ENCODE measurements around the gene OR1M1. TPM values are rescaled to one million over a fixed set of nuclear protein-coding genes. Genes with fewer than 3 reads are reported as not detected.
A peak's percentile ranks its signal among the peaks of the same experiment; 100 is the strongest.

OR1M1 gene
- polyA plus RNA-seq, 3 donors = not detected

GRCh38 chr19:9130965-9131364 lies 44.1 kb downstream of the OR1M1 start:
- Histone ChIP-seq H3K4me3 (replicated peaks in 1 of 3; ENCODE audit: low read depth in 2 of 3, low read length in 3 of 3) (no peak overlapping the region), H3K4me2 (replicated peaks; ENCODE audit: extremely low read depth, low read length, poor library complexity, severe bottlenecking) (no peak overlapping the region), H3K9ac (ENCODE audit: insufficient read depth, low read length, poor library complexity, severe bottlenecking) (no peak overlapping the region), H3K9me3 (replicated peaks in 1 of 2; ENCODE audit: control insufficient read depth in 1 of 2, insufficient read depth in 1 of 2, low read length in 2 of 2) (no peaks in the 10 kb centered on the region), H3K79me2 (ENCODE audit: insufficient read depth, low read length) (no peaks in the 10 kb centered on the region), H4K20me1 (ENCODE audit: insufficient read depth, low read length) (no peaks in the 10 kb centered on the region), H2AFZ (ENCODE audit: insufficient read depth, low read depth, low read length, poor library complexity, severe bottlenecking) (peak overlapping the region; percentile 41), H3K27ac (ENCODE audit: low read depth in 1 of 2, low read length in 2 of 2) (no peak overlapping the region), H3K36me3 (replicated peaks in 1 of 2; ENCODE audit: control insufficient read depth in 1 of 2, insufficient read depth in 2 of 2, low read length in 2 of 2) (no peaks in the 10 kb centered on the region), H3K4me1 (ENCODE audit: control insufficient read depth in 1 of 2, insufficient read depth in 2 of 2, low read length in 2 of 2) (peaks cover 5 to 18% of the 10 kb centered on the region in 2 donors), H3K27me3 (ENCODE audit: control insufficient read depth in 2 of 2, insufficient read depth in 2 of 2, low read length in 2 of 2) (no peaks in the 10 kb centered on the region)
- no CpG with 5 or more reads among the region's 1 CpG for WGBS (ENCODE audit: insufficient coverage)
- DNase-seq = peak in 2 of 3 donors; percentile 12 to 16
- peaks cover 21% of the 10 kb centered on the region for H3K4me1 Mint-ChIP-seq
- peak overlapping the region in 1 of 2 donors; percentile 35 for H3K4me3 Mint-ChIP-seq
- H3K27me3 Mint-ChIP-seq (ENCODE audit: low read depth in 3 of 3) = peaks cover 2 to 7% (median 4%) of the 10 kb centered on the region in 3 donors
- peak overlapping the region in 2 of 7 donors; percentile 57 to 65 for H3K27ac Mint-ChIP-seq
- peaks cover 0 to 3% (median 0%) of the 10 kb centered on the region in 7 donors for H3K9me3 Mint-ChIP-seq
- no peaks in the 10 kb centered on the region for H3K36me3 Mint-ChIP-seq
- intact Hi-C loops (cut with micrococcal nuclease) = loop anchor here in 1 of 2 donors (10.0 kb wide), 2 partner anchors 454 to 664 kb away; partner anchors contain the start of gene ZNF121
- TF ChIP-seq CTCF (IDR thresholded peaks at IDR 0.05) = no peak

GRCh38 chr19:9132422-9132821 lies 45.6 kb downstream of the OR1M1 start:
- Histone ChIP-seq H3K36me3 (replicated peaks in 1 of 2; ENCODE audit: control insufficient read depth in 1 of 2, insufficient read depth in 2 of 2, low read length in 2 of 2) (no peaks in the 10 kb centered on the region), H3K9me3 (replicated peaks in 1 of 2; ENCODE audit: control insufficient read depth in 1 of 2, insufficient read depth in 1 of 2, low read length in 2 of 2) (no peaks in the 10 kb centered on the region), H4K20me1 (ENCODE audit: insufficient read depth, low read length) (no peaks in the 10 kb centered on the region), H3K4me1 (ENCODE audit: control insufficient read depth in 1 of 2, insufficient read depth in 2 of 2, low read length in 2 of 2) (peaks cover 9 to 23% of the 10 kb centered on the region in 2 donors), H3K27me3 (ENCODE audit: control insufficient read depth in 2 of 2, insufficient read depth in 2 of 2, low read length in 2 of 2) (no peaks in the 10 kb centered on the region), H3K9ac (ENCODE audit: insufficient read depth, low read length, poor library complexity, severe bottlenecking) (no peak overlapping the region), H3K4me2 (replicated peaks; ENCODE audit: extremely low read depth, low read length, poor library complexity, severe bottlenecking) (no peak overlapping the region), H3K4me3 (replicated peaks in 1 of 3; ENCODE audit: low read depth in 2 of 3, low read length in 3 of 3) (no peak overlapping the region), H3K79me2 (ENCODE audit: insufficient read depth, low read length) (no peaks in the 10 kb centered on the region), H2AFZ (ENCODE audit: insufficient read depth, low read depth, low read length, poor library complexity, severe bottlenecking) (no peak overlapping the region), H3K27ac (ENCODE audit: low read depth in 1 of 2, low read length in 2 of 2) (no peak overlapping the region)
- Mint-ChIP-seq H3K27ac (peak overlapping the region in 1 of 7 donors; percentile 10), H3K27me3 (ENCODE audit: low read depth in 3 of 3) (peaks cover 1 to 2% (median 2%) of the 10 kb centered on the region in 3 donors), H3K4me1 (peaks cover 30% of the 10 kb centered on the region), H3K4me3 (no peak overlapping the region), H3K36me3 (no peaks in the 10 kb centered on the region), H3K9me3 (peaks cover 0 to under 1% (median 0%) of the 10 kb centered on the region in 7 donors)
- intact Hi-C loops (cut with micrococcal nuclease) = loop anchor here in 1 of 2 donors (10.0 kb wide), 2 partner anchors 452 to 662 kb away; partner anchors contain the start of gene ZNF121
- 61% methylated on average over 4 of the region's 5 CpGs for WGBS (ENCODE audit: insufficient coverage)
- DNase-seq = no peak
- TF ChIP-seq CTCF (IDR thresholded peaks at IDR 0.05) = no peak

Measured in CD14-positive monocyte (primary cell).